ENCODE data around the gene SOCS2.

The SOCS2 gene

GRCh38 chr12:93585247-93585646 lies 12.8 kb downstream of the SOCS2 start:
- Histone ChIP-seq H3K9ac (ENCODE audit: insufficient read length, low read depth) (no peak overlapping the region), H3K27me3 (ENCODE audit: insufficient read depth, insufficient read length) (no peaks in the 10 kb centered on the region), H3K36me3 (ENCODE audit: insufficient read depth, insufficient read length, low read length) (no peaks in the 10 kb centered on the region), H3K4me1 (ENCODE audit: insufficient read depth, insufficient read length) (peaks cover 3% of the 10 kb centered on the region), H3K9me3 (ENCODE audit: insufficient read depth, low read length) (no peaks in the 10 kb centered on the region), H3K4me3 (ENCODE audit: insufficient read length, low read depth) (no peak overlapping the region)
- TF ChIP-seq ZNF274 (IDR thresholded peaks at IDR 0.05; ENCODE audit: low read depth, low read length) (no peak), SUZ12 (IDR thresholded peaks at IDR 0.05; ENCODE audit: extremely low read depth, insufficient read depth, insufficient read length) (no peak), YY1 (IDR thresholded peaks at IDR 0.05; ENCODE audit: insufficient read depth, insufficient read length) (no peak)
- no peak for DNase-seq (ENCODE audit: low read depth, low spot score)

- Histone ChIP-seq H3K9ac (ENCODE audit: insufficient read length, low read depth) (no peak overlapping the region), H3K9me3 (ENCODE audit: insufficient read depth, low read length) (no peaks in the 10 kb centered on the region), H3K27me3 (ENCODE audit: insufficient read depth, insufficient read length) (peaks cover 9% of the 10 kb centered on the region), H3K36me3 (ENCODE audit: insufficient read depth, insufficient read length, low read length) (no peaks in the 10 kb centered on the region), H3K4me1 (ENCODE audit: insufficient read depth, insufficient read length) (no peaks in the 10 kb centered on the region), H3K4me3 (ENCODE audit: insufficient read length, low read depth) (no peak overlapping the region)
- no peak for TF ChIP-seq ZNF274 (IDR thresholded peaks at IDR 0.05; ENCODE audit: low read depth, low read length)
- TF ChIP-seq SUZ12 (IDR thresholded peaks at IDR 0.05; ENCODE audit: extremely low read depth, insufficient read depth, insufficient read length), result no peak
- TF ChIP-seq YY1 (IDR thresholded peaks at IDR 0.05; ENCODE audit: insufficient read depth, insufficient read length), result no peak
- no peak for DNase-seq (ENCODE audit: low read depth, low spot score)
Observed at GRCh38 chr12:93587611-93588010, 15.1 kb downstream of the SOCS2 start.

GRCh38 chr12:93589081-93589480 lies 16.6 kb downstream of the SOCS2 start:
- no peak for TF ChIP-seq YY1 (IDR thresholded peaks at IDR 0.05; ENCODE audit: insufficient read depth, insufficient read length)
- no peak for TF ChIP-seq SUZ12 (IDR thresholded peaks at IDR 0.05; ENCODE audit: extremely low read depth, insufficient read depth, insufficient read length)
- no peak for TF ChIP-seq ZNF274 (IDR thresholded peaks at IDR 0.05; ENCODE audit: low read depth, low read length)
- Histone ChIP-seq H3K9ac (ENCODE audit: insufficient read length, low read depth) (no peak overlapping the region), H3K4me3 (ENCODE audit: insufficient read length, low read depth) (no peak overlapping the region), H3K4me1 (ENCODE audit: insufficient read depth, insufficient read length) (no peaks in the 10 kb centered on the region), H3K9me3 (ENCODE audit: insufficient read depth, low read length) (no peaks in the 10 kb centered on the region), H3K27me3 (ENCODE audit: insufficient read depth, insufficient read length) (peaks cover 9% of the 10 kb centered on the region), H3K36me3 (ENCODE audit: insufficient read depth, insufficient read length, low read length) (no peaks in the 10 kb centered on the region)
- DNase-seq (ENCODE audit: low read depth, low spot score), result no peak

GRCh38 chr12:93591137-93591868 lies 18.8 kb downstream of the SOCS2 start:
- Histone ChIP-seq H3K9ac (ENCODE audit: insufficient read length, low read depth) (peak overlapping the region; percentile 80), H3K4me3 (ENCODE audit: insufficient read length, low read depth) (peak overlapping the region; percentile 62), H3K36me3 (ENCODE audit: insufficient read depth, insufficient read length, low read length) (no peaks in the 10 kb centered on the region), H3K9me3 (ENCODE audit: insufficient read depth, low read length) (no peaks in the 10 kb centered on the region), H3K27me3 (ENCODE audit: insufficient read depth, insufficient read length) (peaks cover 9% of the 10 kb centered on the region), H3K4me1 (ENCODE audit: insufficient read depth, insufficient read length) (no peaks in the 10 kb centered on the region)
- TF ChIP-seq ZNF274 (IDR thresholded peaks at IDR 0.05; ENCODE audit: low read depth, low read length), result no peak
- no peak for TF ChIP-seq YY1 (IDR thresholded peaks at IDR 0.05; ENCODE audit: insufficient read depth, insufficient read length)
- no peak for TF ChIP-seq SUZ12 (IDR thresholded peaks at IDR 0.05; ENCODE audit: extremely low read depth, insufficient read depth, insufficient read length)
- DNase-seq (ENCODE audit: low read depth, low spot score), result peak; percentile 54

GRCh38 chr12:93592641-93593406 lies 20.3 kb downstream of the SOCS2 start:
- Histone ChIP-seq H3K4me3 (ENCODE audit: insufficient read length, low read depth) (no peak overlapping the region), H3K9ac (ENCODE audit: insufficient read length, low read depth) (no peak overlapping the region), H3K4me1 (ENCODE audit: insufficient read depth, insufficient read length) (no peaks in the 10 kb centered on the region), H3K36me3 (ENCODE audit: insufficient read depth, insufficient read length, low read length) (no peaks in the 10 kb centered on the region), H3K27me3 (ENCODE audit: insufficient read depth, insufficient read length) (peaks cover 9% of the 10 kb centered on the region), H3K9me3 (ENCODE audit: insufficient read depth, low read length) (no peaks in the 10 kb centered on the region)
- DNase-seq (ENCODE audit: low read depth, low spot score), result no peak
- no peak for TF ChIP-seq SUZ12 (IDR thresholded peaks at IDR 0.05; ENCODE audit: extremely low read depth, insufficient read depth, insufficient read length)
- TF ChIP-seq ZNF274 (IDR thresholded peaks at IDR 0.05; ENCODE audit: low read depth, low read length), result no peak
- TF ChIP-seq YY1 (IDR thresholded peaks at IDR 0.05; ENCODE audit: insufficient read depth, insufficient read length), result no peak

- Histone ChIP-seq H3K4me1 (ENCODE audit: insufficient read depth, insufficient read length) (no peaks in the 10 kb centered on the region), H3K4me3 (ENCODE audit: insufficient read length, low read depth) (no peak overlapping the region), H3K9me3 (ENCODE audit: insufficient read depth, low read length) (no peaks in the 10 kb centered on the region), H3K9ac (ENCODE audit: insufficient read length, low read depth) (no peak overlapping the region), H3K27me3 (ENCODE audit: insufficient read depth, insufficient read length) (peaks cover 9% of the 10 kb centered on the region), H3K36me3 (ENCODE audit: insufficient read depth, insufficient read length, low read length) (no peaks in the 10 kb centered on the region)
- TF ChIP-seq YY1 (IDR thresholded peaks at IDR 0.05; ENCODE audit: insufficient read depth, insufficient read length) (no peak), SUZ12 (IDR thresholded peaks at IDR 0.05; ENCODE audit: extremely low read depth, insufficient read depth, insufficient read length) (no peak), ZNF274 (IDR thresholded peaks at IDR 0.05; ENCODE audit: low read depth, low read length) (no peak)
- no peak for DNase-seq (ENCODE audit: low read depth, low spot score)
Observed at GRCh38 chr12:93593843-93594242, 21.4 kb downstream of the SOCS2 start.

- DNase-seq (ENCODE audit: low read depth, low spot score), result no peak
- H3K27me3 ChIP-seq (ENCODE audit: insufficient read depth, insufficient read length), result peaks cover 9% of the 10 kb centered on the region
- no peaks in the 10 kb centered on the region for H3K36me3 ChIP-seq (ENCODE audit: insufficient read depth, insufficient read length, low read length)
- H3K9me3 ChIP-seq (ENCODE audit: insufficient read depth, low read length), result no peaks in the 10 kb centered on the region
- H3K4me3 ChIP-seq (ENCODE audit: insufficient read length, low read depth), result no peak overlapping the region
- TF ChIP-seq YY1 (IDR thresholded peaks at IDR 0.05; ENCODE audit: insufficient read depth, insufficient read length) (no peak), SUZ12 (IDR thresholded peaks at IDR 0.05; ENCODE audit: extremely low read depth, insufficient read depth, insufficient read length) (no peak), ZNF274 (IDR thresholded peaks at IDR 0.05; ENCODE audit: low read depth, low read length) (no peak)
- no peaks in the 10 kb centered on the region for H3K4me1 ChIP-seq (ENCODE audit: insufficient read depth, insufficient read length)
- no peak overlapping the region for H3K9ac ChIP-seq (ENCODE audit: insufficient read length, low read depth)
Observed at GRCh38 chr12:93594766-93595311, 22.4 kb downstream of the SOCS2 start.
